ENCODE results near the gene OPCML. TPM values are rescaled to one million over a fixed set of nuclear protein-coding genes. Genes with fewer than 3 reads are reported as not detected.

Gene OPCML
- total RNA-seq, 1 experiment from 2014 or later = not detected

DNA sequence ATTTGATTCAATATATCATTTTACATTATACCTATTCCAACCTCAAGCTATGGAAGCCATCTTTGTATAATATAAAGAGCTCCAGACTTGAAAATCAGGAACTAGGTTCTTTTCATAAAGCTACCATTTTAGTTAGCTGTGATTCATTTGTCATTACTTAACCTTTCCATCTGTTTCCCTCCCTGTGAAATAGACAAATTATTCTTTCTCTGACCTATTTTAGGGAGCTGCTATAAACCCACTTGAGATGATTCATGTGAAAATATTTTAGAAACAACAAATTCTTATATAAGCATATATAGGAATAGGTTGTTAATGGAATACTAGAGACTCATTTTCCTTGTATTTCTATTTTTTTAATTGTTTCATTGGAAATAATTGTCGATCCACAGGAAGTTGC, 1012.1 kb downstream of the OPCML start:
- no peaks in the 10 kb centered on the region for H3K27me3 ChIP-seq (ENCODE audit: low read length)
- peaks cover 39% of the 10 kb centered on the region for H3K9me3 ChIP-seq (ENCODE audit: low read length)
- no peaks in the 10 kb centered on the region for H3F3A ChIP-seq (ENCODE audit: low read length, unreplicated experiment)
- no peaks in the 10 kb centered on the region for H3K79me2 ChIP-seq (ENCODE audit: low read length)
- H3K9ac ChIP-seq (ENCODE audit: low read length) = no peak overlapping the region
- no peaks in the 10 kb centered on the region for H3K9me2 ChIP-seq (replicated peaks; ENCODE audit: low read length)
- H2AFZ ChIP-seq (ENCODE audit: low read length) = no peak overlapping the region
- no peak overlapping the region for H3K4me2 ChIP-seq (ENCODE audit: low read length)
- H3K27ac ChIP-seq (ENCODE audit: low read length) = no peak overlapping the region
- TF ChIP-seq, protein P1, sequence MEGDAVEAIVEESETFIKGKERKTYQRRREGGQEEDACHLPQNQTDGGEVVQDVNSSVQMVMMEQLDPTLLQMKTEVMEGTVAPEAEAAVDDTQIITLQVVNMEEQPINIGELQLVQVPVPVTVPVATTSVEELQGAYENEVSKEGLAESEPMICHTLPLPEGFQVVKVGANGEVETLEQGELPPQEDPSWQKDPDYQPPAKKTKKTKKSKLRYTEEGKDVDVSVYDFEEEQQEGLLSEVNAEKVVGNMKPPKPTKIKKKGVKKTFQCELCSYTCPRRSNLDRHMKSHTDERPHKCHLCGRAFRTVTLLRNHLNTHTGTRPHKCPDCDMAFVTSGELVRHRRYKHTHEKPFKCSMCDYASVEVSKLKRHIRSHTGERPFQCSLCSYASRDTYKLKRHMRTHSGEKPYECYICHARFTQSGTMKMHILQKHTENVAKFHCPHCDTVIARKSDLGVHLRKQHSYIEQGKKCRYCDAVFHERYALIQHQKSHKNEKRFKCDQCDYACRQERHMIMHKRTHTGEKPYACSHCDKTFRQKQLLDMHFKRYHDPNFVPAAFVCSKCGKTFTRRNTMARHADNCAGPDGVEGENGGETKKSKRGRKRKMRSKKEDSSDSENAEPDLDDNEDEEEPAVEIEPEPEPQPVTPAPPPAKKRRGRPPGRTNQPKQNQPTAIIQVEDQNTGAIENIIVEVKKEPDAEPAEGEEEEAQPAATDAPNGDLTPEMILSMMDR (conservative IDR thresholded peaks at IDR 0.05; ENCODE audit: low read depth, low read length) = no peak
- no peak for TF ChIP-seq EZH2phosphoT487 (IDR thresholded peaks at IDR 0.05; ENCODE audit: borderline replicate concordance, low read length)
- no peak for TF ChIP-seq EZH2 (IDR thresholded peaks at IDR 0.05; ENCODE audit: low read length, unreplicated experiment)
- ChIA-PET POLR2A (ENCODE audit: unreplicated experiment) (no interaction called here), CTCF (no interaction called here)
- no peak for DNase-seq
- intact Hi-C loops (cut with micrococcal nuclease) = no loop called here
- H3K36me3 ChIP-seq (ENCODE audit: low read depth, low read length) = no peaks in the 10 kb centered on the region
- no peak for ATAC-seq
- no peaks in the 10 kb centered on the region for H4K20me1 ChIP-seq (ENCODE audit: low read length)
- no peaks in the 10 kb centered on the region for H3K4me1 ChIP-seq (ENCODE audit: insufficient read depth, low read length)
- H3K4me3 ChIP-seq (ENCODE audit: low read length) = no peak overlapping the region
- no TSS peak for BruUV-seq (replicated peaks)

DNA sequence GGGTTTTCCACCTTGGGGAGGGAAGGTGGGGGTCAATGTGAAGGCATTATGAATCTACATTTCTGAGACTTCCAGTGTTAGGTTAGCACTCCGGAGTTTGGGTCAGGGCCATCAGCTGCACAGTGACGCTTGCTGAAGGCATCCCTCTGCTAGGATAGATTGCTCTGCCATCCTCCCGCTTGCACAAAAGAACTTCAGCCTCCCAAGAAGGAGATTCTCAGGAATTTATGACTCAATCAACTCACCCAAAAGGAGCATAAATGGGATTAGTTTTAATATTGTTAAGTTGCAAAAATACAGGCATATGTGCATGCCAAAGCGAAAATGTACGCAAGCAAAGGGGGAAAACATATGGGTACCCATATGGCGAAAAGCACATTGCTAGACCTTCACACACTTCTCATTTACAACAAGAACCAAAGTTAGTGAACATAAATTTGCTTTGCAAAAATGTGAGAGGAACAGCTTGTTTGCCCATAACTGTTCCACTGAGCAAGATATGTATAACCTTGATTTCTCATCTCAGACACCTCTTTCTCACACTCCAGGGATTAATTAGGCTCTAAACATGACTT, 1013.0 kb downstream of the OPCML start:
- BruUV-seq (replicated peaks) = no TSS peak
- CTCF ChIA-PET = no interaction called here
- no peak overlapping the region for H3K4me3 ChIP-seq (ENCODE audit: low read length)

DNA sequence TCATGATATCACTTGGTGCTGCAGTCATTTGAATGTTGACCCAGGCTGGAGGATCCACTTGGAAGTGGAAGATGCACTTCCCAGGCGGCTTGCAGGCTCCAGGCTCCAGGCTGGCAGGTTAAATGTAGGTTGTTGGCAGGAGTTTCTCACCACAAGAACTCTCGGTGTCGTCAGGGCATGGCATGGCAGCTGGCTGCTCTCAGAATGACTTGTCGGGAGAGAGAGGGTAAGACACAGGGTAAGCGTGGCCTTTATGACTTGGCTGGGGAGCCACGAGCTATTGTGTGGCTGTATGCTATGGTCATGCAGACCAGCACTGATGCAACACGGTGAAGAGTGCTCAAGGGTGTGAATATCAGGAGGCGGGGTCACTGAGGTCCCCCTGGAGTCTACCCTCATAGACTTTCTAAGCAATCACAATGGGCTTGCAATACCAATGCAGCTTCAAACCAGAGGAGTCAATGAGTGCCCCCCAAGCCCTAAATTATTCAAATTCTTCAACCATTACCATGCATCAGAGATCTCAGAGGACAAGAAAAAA, 1027.7 kb downstream of the OPCML start:
- Histone ChIP-seq H3K9ac (ENCODE audit: low read length) (no peak overlapping the region), H3K9me2 (replicated peaks; ENCODE audit: low read length) (no peaks in the 10 kb centered on the region), H4K20me1 (ENCODE audit: low read length) (no peaks in the 10 kb centered on the region), H3K36me3 (ENCODE audit: low read depth, low read length) (no peaks in the 10 kb centered on the region), H2AFZ (ENCODE audit: low read length) (no peak overlapping the region), H3K9me3 (ENCODE audit: low read length) (peaks cover 28% of the 10 kb centered on the region; the same call in 1 of the 2 replicates), H3K27me3 (ENCODE audit: low read length) (0 out of 2 replicates have a peak, but pooled peaks cover 2% of the 10 kb centered on the region), H3K4me3 (ENCODE audit: low read length) (no peak overlapping the region), H3K27ac (ENCODE audit: low read length) (no peak overlapping the region), H3F3A (ENCODE audit: low read length, unreplicated experiment) (no peaks in the 10 kb centered on the region), H3K4me2 (ENCODE audit: low read length) (no peak overlapping the region), H3K79me2 (ENCODE audit: low read length) (no peaks in the 10 kb centered on the region), H3K4me1 (ENCODE audit: insufficient read depth, low read length) (no peaks in the 10 kb centered on the region)
- no peak for DNase-seq
- ChIA-PET POLR2A (ENCODE audit: unreplicated experiment) (no interaction called here), CTCF (no interaction called here)
- BruUV-seq (replicated peaks) = no TSS peak
- no peak for ATAC-seq
- intact Hi-C loops (cut with micrococcal nuclease) = no loop called here
- TF ChIP-seq EZH2phosphoT487 (IDR thresholded peaks at IDR 0.05; ENCODE audit: borderline replicate concordance, low read length) = no peak
- TF ChIP-seq, protein P1 (conservative IDR thresholded peaks at IDR 0.05; ENCODE audit: low read depth, low read length) = no peak
- no peak for TF ChIP-seq EZH2 (IDR thresholded peaks at IDR 0.05; ENCODE audit: low read length, unreplicated experiment)

More for the DNA sequence above, 1013.0 kb downstream of the OPCML start:
- no peaks in the 10 kb centered on the region for H3F3A ChIP-seq (ENCODE audit: low read length, unreplicated experiment)
- H3K4me1 ChIP-seq (ENCODE audit: insufficient read depth, low read length) = no peaks in the 10 kb centered on the region
- no peaks in the 10 kb centered on the region for H3K27me3 ChIP-seq (ENCODE audit: low read length)
- H2AFZ ChIP-seq (ENCODE audit: low read length) = no peak overlapping the region
- H3K36me3 ChIP-seq (ENCODE audit: low read depth, low read length) = no peaks in the 10 kb centered on the region
- intact Hi-C loops (cut with micrococcal nuclease) = no loop called here
- ATAC-seq (no peak), DNase-seq (no peak)
- no peaks in the 10 kb centered on the region for H4K20me1 ChIP-seq (ENCODE audit: low read length)
- no peak overlapping the region for H3K4me2 ChIP-seq (ENCODE audit: low read length)
- no peak for TF ChIP-seq EZH2phosphoT487 (IDR thresholded peaks at IDR 0.05; ENCODE audit: borderline replicate concordance, low read length)
- TF ChIP-seq, protein P1 (conservative IDR thresholded peaks at IDR 0.05; ENCODE audit: low read depth, low read length) = no peak
- no peak for TF ChIP-seq EZH2 (IDR thresholded peaks at IDR 0.05; ENCODE audit: low read length, unreplicated experiment)
- no peaks in the 10 kb centered on the region for H3K79me2 ChIP-seq (ENCODE audit: low read length)
- H3K9me3 ChIP-seq (ENCODE audit: low read length) = peaks cover 32% of the 10 kb centered on the region
- H3K27ac ChIP-seq (ENCODE audit: low read length) = no peak overlapping the region
- POLR2A ChIA-PET (ENCODE audit: unreplicated experiment) = no interaction called here
- H3K9me2 ChIP-seq (replicated peaks; ENCODE audit: low read length) = no peaks in the 10 kb centered on the region
- no peak overlapping the region for H3K9ac ChIP-seq (ENCODE audit: low read length)

All from PC-3 (cell line).